ENCODE results near the gene PLD4. TPM values are rescaled to one million over a fixed set of nuclear protein-coding genes. Genes with fewer than 3 reads are reported as not detected.
A peak's percentile ranks its signal among the peaks of the same experiment; 100 is the strongest.

The PLD4 gene
- total and polyA plus RNA-seq, 2 of the 8 experiments (the other 6 are each of a cell fraction or from before 2014, with no cell fraction given): 0.05 TPM; not detected in 1

DNA sequence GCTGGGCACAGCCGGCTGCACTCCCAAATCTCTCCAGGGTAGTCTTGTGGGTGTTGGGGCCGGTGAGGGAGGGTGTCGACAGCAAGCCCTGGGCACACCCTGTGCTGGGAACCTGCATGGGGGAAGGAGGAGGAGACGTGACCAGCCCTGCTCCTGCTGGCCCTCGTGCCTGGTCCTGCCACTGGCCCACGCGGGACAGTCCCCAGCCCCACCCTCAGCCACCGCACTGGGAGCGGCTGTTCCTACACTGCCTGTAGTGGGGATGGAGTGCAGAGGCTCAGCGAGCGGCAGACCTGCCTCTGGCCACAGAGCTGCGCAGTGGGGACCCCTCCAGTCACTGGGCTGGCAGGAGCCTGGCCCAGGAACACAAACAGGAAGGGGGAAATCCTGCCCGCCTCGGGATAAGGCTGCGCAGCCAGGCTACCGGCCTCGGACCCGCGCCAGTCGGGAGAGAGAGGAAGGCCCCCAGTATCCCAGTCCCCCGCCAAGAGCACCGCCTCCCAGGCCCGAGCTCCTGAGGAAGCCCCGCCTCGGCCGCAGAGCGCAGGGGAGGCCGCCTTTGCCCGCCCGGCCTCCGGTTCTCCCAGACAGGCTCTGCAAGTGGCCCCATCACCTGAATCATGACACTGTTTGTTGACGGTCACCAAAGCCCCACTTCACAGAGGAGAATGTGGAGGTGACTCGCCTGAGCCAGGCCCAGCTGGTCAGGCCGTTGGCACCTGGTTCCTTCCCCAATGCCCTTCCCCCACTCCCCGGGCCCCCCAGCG is 42.9 kb downstream of the PLD4 start:
- Histone ChIP-seq H2BK15ac (ENCODE audit: low read length) (peak overlapping the region; percentile 65; the same call in 1 of the 2 replicates), H3K27me3 (replicated peaks in 1 of 4; ENCODE audit: control insufficient read depth in 3 of 4, extremely low read depth in 1 of 4, insufficient read depth in 3 of 4, low read length in 3 of 4) (peaks cover 0 to 12% (median 6%) of the 10 kb centered on the region in 4 experiments; a peak in 3 of 7 replicates), H4K5ac (ENCODE audit: insufficient read length, low read depth, low read length) (no peak overlapping the region), H3K4me3 (ENCODE audit: extremely low read depth in 1 of 4, insufficient read depth in 2 of 4, low read depth in 3 of 4, low read length in 4 of 4) (peak overlapping the region; percentile 20 to 56 (median 36)), H2AK5ac (ENCODE audit: low read depth, low read length) (no peak overlapping the region), H3K23me2 (ENCODE audit: low read depth, low read length) (peaks cover 5% of the 10 kb centered on the region), H3K9ac (replicated peaks in 1 of 4; ENCODE audit: extremely low read depth in 1 of 4, low read depth in 3 of 4, low read length in 3 of 4) (peak overlapping the region in 1 of 4 experiments; percentile 52; a peak in 1 of 7 replicates), H3K56ac (replicated peaks; ENCODE audit: insufficient read length, low read depth, low read length) (no peak overlapping the region), H3K4me2 (ENCODE audit: insufficient read depth in 1 of 2, low read depth in 2 of 2, low read length in 2 of 2) (peak overlapping the region; percentile 67 to 98), H3K18ac (ENCODE audit: extremely low read depth, low read length) (peak overlapping the region; percentile 55), H3K36me3 (ENCODE audit: control insufficient read depth in 2 of 4, insufficient read depth in 4 of 4, low read length in 3 of 4) (no peaks in the 10 kb centered on the region), H2AFZ (ENCODE audit: low read length) (peak overlapping the region; percentile 74; the same call in 1 of the 2 replicates), H3K79me2 (ENCODE audit: control insufficient read depth in 1 of 2, insufficient read depth in 2 of 2, low read length in 2 of 2) (no peaks in the 10 kb centered on the region), H4K8ac (ENCODE audit: extremely low read depth, insufficient read depth, low read length) (peak overlapping the region; percentile 66; the same call in 1 of the 2 replicates), H2BK5ac (ENCODE audit: low read depth, low read length) (peak overlapping the region; percentile 69; the same call in 1 of the 2 replicates), H3K23ac (ENCODE audit: insufficient read length) (no peak overlapping the region), H4K20me1 (replicated peaks in 1 of 2; ENCODE audit: control insufficient read depth in 1 of 2, insufficient read depth in 2 of 2, low read length in 2 of 2) (no peaks in the 10 kb centered on the region), H3K4ac (replicated peaks; ENCODE audit: insufficient read length, low read depth, low read length) (no peak overlapping the region), H3K14ac (ENCODE audit: insufficient read length) (no peak overlapping the region), H2BK12ac (ENCODE audit: low read depth, low read length) (peak overlapping the region; percentile 77; the same call in 1 of the 2 replicates), H3K9me3 (ENCODE audit: insufficient read depth in 2 of 2, low read depth in 1 of 2, low read length in 1 of 2) (no peaks in the 10 kb centered on the region), H2BK20ac (ENCODE audit: low read length) (peak overlapping the region; percentile 66; the same call in 1 of the 2 replicates), H4K91ac (replicated peaks; ENCODE audit: insufficient read length, low read length) (peak overlapping the region; percentile 85), H3K27ac (ENCODE audit: low read depth, low read length) (no peak overlapping the region), H2BK120ac (replicated peaks; ENCODE audit: low read depth, low read length) (no peak overlapping the region), H3K4me1 (replicated peaks in 1 of 4; ENCODE audit: control insufficient read depth in 3 of 4, insufficient read depth in 4 of 4, low read length in 3 of 4) (peaks cover 0 to 25% (median 15%) of the 10 kb centered on the region in 4 experiments; a peak in 6 of 7 replicates), H3K79me1 (ENCODE audit: low read depth, low read length) (no peaks in the 10 kb centered on the region)
- 5% methylated on average over 32 of the region's 36 CpGs; no CpG with 5 or more reads in 1 of the 2 experiments for WGBS, 2 experiments (ENCODE audit: extremely low coverage in 1 of 2, insufficient coverage in 1 of 2, insufficient read length in 1 of 2, insufficient replicate concordance in 2 of 2, low coverage in 1 of 2, low lambda C conversion rate in 2 of 2, missing lambda C conversion rate in 1 of 2)
- DNase-seq (ENCODE audit: low read depth in 1 of 2, low spot score in 2 of 2) (peak in 1 of 2 experiments; percentile 80), FAIRE-seq (no peak)
- ChIA-PET CTCF (ENCODE audit: partially characterized antibody) (interaction anchor here (0.7 to 11.5 kb wide), 7 partner anchors 9 to 77 kb away, joined by 3 to 161 read pairs (median 5); no protein-coding TSS in a partner anchor), POLR2A (ENCODE audit: partially characterized antibody) (interaction anchor here (1.2 kb wide), 1 partner anchor 123 kb away, joined by 3 read pairs; no protein-coding TSS in a partner anchor)
- TF ChIP-seq ASH2L (IDR thresholded peaks at IDR 0.05; ENCODE audit: low read length) (peak; percentile 39), E2F6 (IDR thresholded peaks at IDR 0.05) (no peak), KDM4A (IDR thresholded peaks at IDR 0.05; ENCODE audit: low read depth, low read length, severe bottlenecking) (peak; percentile 8), HDAC2 (IDR thresholded peaks at IDR 0.05; ENCODE audit: borderline replicate concordance in 1 of 2, low read depth in 2 of 2, low read length in 2 of 2) (0 out of 4 replicates have a peak, but pooled peaks of 1 of the 2 experiments have one; percentile 30), GABPA (IDR thresholded peaks at IDR 0.05; ENCODE audit: borderline replicate concordance, insufficient read depth, low read length) (0 out of 2 replicates have a peak, but pooled peaks have one; percentile 12), RNF2 (IDR thresholded peaks at IDR 0.05; ENCODE audit: borderline replicate concordance, low read depth, low read length, missing control alignments, poor library complexity, severe bottlenecking) (no peak)
- TF ChIP-seq, protein P1, sequence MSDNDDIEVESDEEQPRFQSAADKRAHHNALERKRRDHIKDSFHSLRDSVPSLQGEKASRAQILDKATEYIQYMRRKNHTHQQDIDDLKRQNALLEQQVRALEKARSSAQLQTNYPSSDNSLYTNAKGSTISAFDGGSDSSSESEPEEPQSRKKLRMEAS (IDR thresholded peaks at IDR 0.05): no peak

Measured in H1 (cell line).